ENCODE results near the gene CLDN12.

- TF ChIP-seq POLR2A (IDR thresholded peaks at IDR 0.05; ENCODE audit: low read depth, low read length) (no peak), POLR2AphosphoS5 (IDR thresholded peaks at IDR 0.05; ENCODE audit: low read depth, low read length) (no peak)
Observed at GRCh38 chr7:90390926-90391325, 12.3 kb upstream of the CLDN12 start.
